ENCODE data around the gene CLCNKB. TPM values are rescaled to one million over a fixed set of nuclear protein-coding genes. Genes with fewer than 3 reads are reported as not detected.
A peak's percentile ranks its signal among the peaks of the same experiment; 100 is the strongest.

Gene CLCNKB
- total and polyA plus RNA-seq, 2 of the 13 experiments (the other 11 are each of a cell fraction or from before 2014, with no cell fraction given), result 0.04 TPM; not detected in 1

DNA sequence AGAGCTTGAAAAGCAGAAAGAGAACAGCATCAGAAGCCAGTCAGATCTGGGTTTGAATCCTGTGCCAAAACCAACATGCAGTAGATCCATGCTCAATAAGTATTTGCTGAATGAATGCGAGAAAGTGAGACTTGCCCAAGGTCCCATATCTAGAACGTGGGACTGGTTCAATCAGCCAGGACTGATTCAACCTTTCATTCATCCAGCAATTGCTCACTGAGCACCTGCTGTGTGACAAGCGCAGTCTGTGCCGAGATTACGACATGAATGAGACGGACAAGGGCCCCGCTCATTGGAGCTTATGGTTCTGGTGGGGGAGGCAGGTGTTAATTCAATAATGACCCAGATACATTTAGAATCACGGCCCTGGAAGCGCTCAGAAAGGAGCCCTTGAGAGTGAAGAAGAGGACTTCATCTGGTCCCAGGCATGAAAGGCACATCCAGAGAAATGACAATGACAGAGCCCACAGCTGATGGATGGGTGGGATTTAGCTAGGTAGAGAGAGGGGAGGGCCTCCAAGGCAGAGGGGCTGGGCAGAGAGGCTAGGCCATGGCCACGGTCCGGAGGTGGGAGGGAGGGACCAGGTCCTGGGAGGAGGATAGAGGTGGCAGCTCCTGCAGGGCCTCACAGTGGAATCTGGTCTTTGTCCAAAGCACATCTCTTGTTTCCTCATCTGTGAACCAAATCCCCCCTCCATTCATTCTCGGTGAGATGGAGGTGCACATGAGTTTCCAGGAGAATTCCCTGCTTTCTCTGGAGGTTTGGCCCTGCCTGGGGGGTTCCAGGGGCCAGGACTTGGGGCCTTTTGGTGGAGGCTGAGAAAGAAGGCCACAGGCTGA is 34.0 kb downstream of the CLCNKB start (continued):
- TF ChIP-seq, protein P1, sequence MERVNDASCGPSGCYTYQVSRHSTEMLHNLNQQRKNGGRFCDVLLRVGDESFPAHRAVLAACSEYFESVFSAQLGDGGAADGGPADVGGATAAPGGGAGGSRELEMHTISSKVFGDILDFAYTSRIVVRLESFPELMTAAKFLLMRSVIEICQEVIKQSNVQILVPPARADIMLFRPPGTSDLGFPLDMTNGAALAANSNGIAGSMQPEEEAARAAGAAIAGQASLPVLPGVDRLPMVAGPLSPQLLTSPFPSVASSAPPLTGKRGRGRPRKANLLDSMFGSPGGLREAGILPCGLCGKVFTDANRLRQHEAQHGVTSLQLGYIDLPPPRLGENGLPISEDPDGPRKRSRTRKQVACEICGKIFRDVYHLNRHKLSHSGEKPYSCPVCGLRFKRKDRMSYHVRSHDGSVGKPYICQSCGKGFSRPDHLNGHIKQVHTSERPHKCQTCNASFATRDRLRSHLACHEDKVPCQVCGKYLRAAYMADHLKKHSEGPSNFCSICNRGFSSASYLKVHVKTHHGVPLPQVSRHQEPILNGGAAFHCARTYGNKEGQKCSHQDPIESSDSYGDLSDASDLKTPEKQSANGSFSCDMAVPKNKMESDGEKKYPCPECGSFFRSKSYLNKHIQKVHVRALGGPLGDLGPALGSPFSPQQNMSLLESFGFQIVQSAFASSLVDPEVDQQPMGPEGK (CRISPR knock-in tag; IDR thresholded peaks at IDR 0.05), result 0 out of 2 replicates have a peak, but pooled peaks have one; percentile 27
- TF ChIP-seq, protein P2, sequence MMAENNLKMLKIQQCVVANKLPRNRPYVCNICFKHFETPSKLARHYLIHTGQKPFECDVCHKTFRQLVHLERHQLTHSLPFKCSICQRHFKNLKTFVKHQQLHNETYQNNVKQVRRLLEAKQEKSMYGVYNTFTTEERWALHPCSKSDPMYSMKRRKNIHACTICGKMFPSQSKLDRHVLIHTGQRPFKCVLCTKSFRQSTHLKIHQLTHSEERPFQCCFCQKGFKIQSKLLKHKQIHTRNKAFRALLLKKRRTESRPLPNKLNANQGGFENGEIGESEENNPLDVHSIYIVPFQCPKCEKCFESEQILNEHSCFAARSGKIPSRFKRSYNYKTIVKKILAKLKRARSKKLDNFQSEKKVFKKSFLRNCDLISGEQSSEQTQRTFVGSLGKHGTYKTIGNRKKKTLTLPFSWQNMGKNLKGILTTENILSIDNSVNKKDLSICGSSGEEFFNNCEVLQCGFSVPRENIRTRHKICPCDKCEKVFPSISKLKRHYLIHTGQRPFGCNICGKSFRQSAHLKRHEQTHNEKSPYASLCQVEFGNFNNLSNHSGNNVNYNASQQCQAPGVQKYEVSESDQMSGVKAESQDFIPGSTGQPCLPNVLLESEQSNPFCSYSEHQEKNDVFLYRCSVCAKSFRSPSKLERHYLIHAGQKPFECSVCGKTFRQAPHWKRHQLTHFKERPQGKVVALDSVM (CRISPR knock-in tag; IDR thresholded peaks at IDR 0.05), result peak; percentile 45; the same call in 1 of the 2 replicates
- TF ChIP-seq, protein P3, sequence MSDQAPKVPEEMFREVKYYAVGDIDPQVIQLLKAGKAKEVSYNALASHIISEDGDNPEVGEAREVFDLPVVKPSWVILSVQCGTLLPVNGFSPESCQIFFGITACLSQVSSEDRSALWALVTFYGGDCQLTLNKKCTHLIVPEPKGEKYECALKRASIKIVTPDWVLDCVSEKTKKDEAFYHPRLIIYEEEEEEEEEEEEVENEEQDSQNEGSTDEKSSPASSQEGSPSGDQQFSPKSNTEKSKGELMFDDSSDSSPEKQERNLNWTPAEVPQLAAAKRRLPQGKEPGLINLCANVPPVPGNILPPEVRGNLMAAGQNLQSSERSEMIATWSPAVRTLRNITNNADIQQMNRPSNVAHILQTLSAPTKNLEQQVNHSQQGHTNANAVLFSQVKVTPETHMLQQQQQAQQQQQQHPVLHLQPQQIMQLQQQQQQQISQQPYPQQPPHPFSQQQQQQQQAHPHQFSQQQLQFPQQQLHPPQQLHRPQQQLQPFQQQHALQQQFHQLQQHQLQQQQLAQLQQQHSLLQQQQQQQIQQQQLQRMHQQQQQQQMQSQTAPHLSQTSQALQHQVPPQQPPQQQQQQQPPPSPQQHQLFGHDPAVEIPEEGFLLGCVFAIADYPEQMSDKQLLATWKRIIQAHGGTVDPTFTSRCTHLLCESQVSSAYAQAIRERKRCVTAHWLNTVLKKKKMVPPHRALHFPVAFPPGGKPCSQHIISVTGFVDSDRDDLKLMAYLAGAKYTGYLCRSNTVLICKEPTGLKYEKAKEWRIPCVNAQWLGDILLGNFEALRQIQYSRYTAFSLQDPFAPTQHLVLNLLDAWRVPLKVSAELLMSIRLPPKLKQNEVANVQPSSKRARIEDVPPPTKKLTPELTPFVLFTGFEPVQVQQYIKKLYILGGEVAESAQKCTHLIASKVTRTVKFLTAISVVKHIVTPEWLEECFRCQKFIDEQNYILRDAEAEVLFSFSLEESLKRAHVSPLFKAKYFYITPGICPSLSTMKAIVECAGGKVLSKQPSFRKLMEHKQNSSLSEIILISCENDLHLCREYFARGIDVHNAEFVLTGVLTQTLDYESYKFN (CRISPR knock-in tag; conservative IDR thresholded peaks at IDR 0.05), result peak; percentile 68
- TF ChIP-seq SOX6 (IDR thresholded peaks at IDR 0.05) (no peak), SOX6 (CRISPR knock-in tag; IDR thresholded peaks at IDR 0.05) (peak; percentile 44), HNF4A (CRISPR knock-in tag; IDR thresholded peaks at IDR 0.05) (peak; percentile 63), NCOR1 (IDR thresholded peaks at IDR 0.05; ENCODE audit: borderline replicate concordance, low read length) (0 out of 2 replicates have a peak, but pooled peaks have one; percentile 44), SALL1 (CRISPR knock-in tag; IDR thresholded peaks at IDR 0.05) (peak; percentile 25; the same call in 1 of the 2 replicates)
- TF ChIP-seq, protein P4, sequence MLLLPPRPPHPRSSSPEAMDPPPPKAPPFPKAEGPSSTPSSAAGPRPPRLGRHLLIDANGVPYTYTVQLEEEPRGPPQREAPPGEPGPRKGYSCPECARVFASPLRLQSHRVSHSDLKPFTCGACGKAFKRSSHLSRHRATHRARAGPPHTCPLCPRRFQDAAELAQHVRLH (CRISPR knock-in tag; IDR thresholded peaks at IDR 0.05; ENCODE audit: borderline replicate concordance, low read depth), result no peak
- TF ChIP-seq, protein P5, sequence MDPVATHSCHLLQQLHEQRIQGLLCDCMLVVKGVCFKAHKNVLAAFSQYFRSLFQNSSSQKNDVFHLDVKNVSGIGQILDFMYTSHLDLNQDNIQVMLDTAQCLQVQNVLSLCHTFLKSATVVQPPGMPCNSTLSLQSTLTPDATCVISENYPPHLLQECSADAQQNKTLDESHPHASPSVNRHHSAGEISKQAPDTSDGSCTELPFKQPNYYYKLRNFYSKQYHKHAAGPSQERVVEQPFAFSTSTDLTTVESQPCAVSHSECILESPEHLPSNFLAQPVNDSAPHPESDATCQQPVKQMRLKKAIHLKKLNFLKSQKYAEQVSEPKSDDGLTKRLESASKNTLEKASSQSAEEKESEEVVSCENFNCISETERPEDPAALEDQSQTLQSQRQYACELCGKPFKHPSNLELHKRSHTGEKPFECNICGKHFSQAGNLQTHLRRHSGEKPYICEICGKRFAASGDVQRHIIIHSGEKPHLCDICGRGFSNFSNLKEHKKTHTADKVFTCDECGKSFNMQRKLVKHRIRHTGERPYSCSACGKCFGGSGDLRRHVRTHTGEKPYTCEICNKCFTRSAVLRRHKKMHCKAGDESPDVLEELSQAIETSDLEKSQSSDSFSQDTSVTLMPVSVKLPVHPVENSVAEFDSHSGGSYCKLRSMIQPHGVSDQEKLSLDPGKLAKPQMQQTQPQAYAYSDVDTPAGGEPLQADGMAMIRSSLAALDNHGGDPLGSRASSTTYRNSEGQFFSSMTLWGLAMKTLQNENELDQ (CRISPR knock-in tag; IDR thresholded peaks at IDR 0.05; ENCODE audit: borderline replicate concordance), result no peak

All from HepG2 (cell line).